Melanocyte of skin (primary cell): Measurements from ENCODE around the gene JCHAIN. TPM values are rescaled to one million over a fixed set of nuclear protein-coding genes. Genes with fewer than 3 reads are reported as not detected.

ENCODE experiments used
- small RNA-seq, 2 donors: library from RNA; depleted of rRNA; stranded (forward); fragments of <200 nt; gene quantifications; one replicate each; pipeline ENCODE3, GENCODE V24; 2012
- total RNA-seq, 2 donors: library from RNA; depleted of rRNA; stranded (reverse); fragments of >200 nt; gene quantifications; 2 replicates each; pipeline ENCODE4 v1.2.3, GENCODE V29; 2012

The JCHAIN gene
- total RNA-seq, result not detected

DNA sequence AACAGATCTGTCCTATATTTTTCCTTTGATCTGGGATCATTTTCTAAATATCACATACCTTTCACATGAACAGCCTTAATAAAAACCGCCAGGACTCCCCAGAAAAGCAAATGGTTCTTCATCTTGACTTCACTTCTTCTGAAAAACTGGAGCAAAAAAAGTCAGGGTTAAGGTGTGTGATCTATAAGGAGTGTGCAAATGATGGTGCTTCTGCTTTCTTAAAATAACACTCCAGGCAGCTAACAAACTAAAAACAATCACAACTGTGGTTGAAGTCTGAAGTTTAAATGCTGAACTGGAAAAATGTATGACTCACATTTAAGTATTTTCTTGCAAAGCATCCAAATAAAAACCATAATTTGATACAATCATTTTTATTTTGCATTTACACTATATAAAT is at the start of gene JCHAIN:
Gene JCHAIN (minus strand): TSS at position 140 of the 400 bp plus-strand sequence. CDS start 18 bp downstream, at position 122.

GRCh38 chr4:70687821-70688794 is 21.8 kb upstream of the JCHAIN start, which contains the start of gene UTP3:
Gene UTP3 (plus strand): TSS chr4:70688532. CDS start chr4:70688678, 146 bp downstream.

DNA sequence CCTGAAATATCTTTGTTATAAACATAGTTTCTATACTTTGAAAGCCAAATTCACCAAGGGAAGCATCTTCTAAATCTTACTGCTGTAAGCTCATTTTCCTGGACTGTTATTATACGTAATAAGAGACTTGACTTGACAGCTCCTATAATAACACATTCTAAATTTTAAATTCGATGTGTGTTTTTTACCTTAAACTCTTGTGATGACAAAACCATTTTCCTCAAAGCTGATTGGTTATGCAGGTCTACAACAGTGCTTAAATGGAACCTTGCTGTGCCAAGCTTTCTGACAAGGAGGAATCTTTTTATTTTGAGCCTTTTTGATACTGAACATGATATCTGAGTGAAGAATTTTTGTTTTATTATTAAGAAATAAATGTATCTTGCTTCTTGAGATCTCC is 37.9 kb downstream of the JCHAIN start, which contains the start of gene ENAM:
Gene ENAM (plus strand): TSS at position 301 of the 400 bp plus-strand sequence. CDS start 757 bp downstream, outside the sequence.

Small RNA genes within 50 kb of the gene (small RNA-seq; reads per million reads assigned to genes)
- 0 reads per million in 2 donors for gene RNU6-520P
- gene RNU6-784P, result 3.0 to 6.7 reads per million in 2 donors

Other genes with a start within 250 kb of the JCHAIN start
- gene MUC7, start 194.3 kb downstream of the JCHAIN start, total RNA-seq, result not detected
- not detected for gene AMTN, start 147.9 kb downstream of the JCHAIN start, total RNA-seq
- not detected for gene AMBN, start 74.3 kb downstream of the JCHAIN start, total RNA-seq
- not detected for gene ENAM, start 37.8 kb downstream of the JCHAIN start, total RNA-seq
- gene UTP3, start 22.0 kb upstream of the JCHAIN start, total RNA-seq, result 10 to 100 TPM; 17.6 to 20.3 TPM
- 100 to 1,000 TPM in 1 of 2 donors, 10 to 100 TPM in 1; 82.6 to 166 TPM for gene RUFY3, start 55.5 kb upstream of the JCHAIN start, total RNA-seq
- gene GRSF1, start 173.4 kb upstream of the JCHAIN start, total RNA-seq, result 100 to 1,000 TPM; 105 to 128 TPM
- 10 to 100 TPM; 13.4 to 22.0 TPM for gene MOB1B, start 235.9 kb upstream of the JCHAIN start, total RNA-seq